GM19328 (cell line): Measurements from ENCODE around the gene SELPLG.
"Not testable (repeated sequence)": the region's sequence is repeated elsewhere in the genome, so short reads cannot be mapped to it uniquely, and the experiment has no call there.

Experiments used
- ATAC-seq: cut with Tn5 transposase; IDR thresholded peaks from one replicate; pipeline ENCODE4 v1.9.1; 2021; ENCODE audit warnings: mild to moderate bottlenecking, moderate library complexity; ENCODE audit not compliant: unreplicated experiment

Gene SELPLG

DNA sequence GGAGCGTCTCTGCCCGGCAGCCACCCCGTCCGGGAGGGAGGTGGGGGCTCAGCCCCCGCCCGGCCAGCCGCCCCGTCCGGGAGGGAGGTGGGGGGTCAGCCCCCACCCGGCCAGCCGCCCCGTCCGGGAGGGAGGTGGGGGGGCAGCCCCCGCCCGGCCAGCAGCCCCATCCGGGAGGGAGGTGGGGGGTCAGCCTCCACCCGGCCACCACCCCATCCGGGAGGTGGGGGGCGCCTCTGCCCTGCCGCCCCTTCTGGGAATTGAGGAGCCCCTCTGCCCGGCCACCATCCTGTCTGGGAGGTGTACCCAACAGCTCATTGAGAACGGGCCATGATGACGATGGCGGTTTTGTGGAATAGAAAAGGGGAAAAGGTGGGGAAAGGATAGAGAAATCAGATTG lies 22.6 kb upstream of the SELPLG start:
- not testable (repeated sequence) for ATAC-seq

DNA sequence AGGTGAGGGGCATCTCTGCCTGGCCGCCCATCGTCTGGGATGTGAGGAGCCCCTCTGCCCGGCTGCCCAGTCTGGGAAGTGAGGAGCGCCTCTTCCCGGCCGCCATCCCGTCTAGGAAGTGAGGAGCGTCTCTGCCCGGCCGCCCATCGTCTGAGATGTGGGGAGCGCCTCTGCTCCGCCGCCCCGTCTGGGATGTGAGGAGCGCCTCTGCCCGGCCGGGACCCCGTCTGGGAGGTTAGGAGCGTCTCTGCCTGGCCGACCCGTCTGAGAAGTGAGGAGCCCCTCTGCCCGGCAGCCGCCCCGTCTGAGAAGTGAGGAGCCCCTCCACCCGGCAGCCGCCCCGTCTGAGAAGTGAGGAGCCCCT lies 22.1 kb upstream of the SELPLG start:
- not testable (repeated sequence) for ATAC-seq

DNA sequence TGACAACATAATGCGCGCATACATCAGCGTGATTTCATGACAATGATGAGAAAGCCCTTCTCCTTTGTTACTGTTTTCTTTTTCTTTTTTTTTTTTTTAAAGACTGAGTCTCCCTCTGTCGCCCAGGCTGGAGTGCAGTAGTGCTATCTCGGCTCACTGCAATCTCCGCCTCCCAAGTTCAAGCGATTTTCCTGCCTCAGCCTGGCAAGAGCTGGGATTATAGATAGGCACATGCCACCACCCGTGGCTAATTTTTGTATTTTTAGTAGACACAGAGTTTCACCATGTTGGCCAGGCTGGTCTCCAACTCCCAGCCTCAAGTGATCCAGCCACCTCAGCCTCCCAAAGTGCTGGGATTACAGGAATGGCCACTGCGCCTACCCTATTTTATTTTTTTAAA lies 20.9 kb upstream of the SELPLG start:
- not testable (repeated sequence) for ATAC-seq

- ATAC-seq, result no peak
These were observed 20.2 kb upstream of the SELPLG start for GRCh38 chr12:108653922-108654321.

DNA sequence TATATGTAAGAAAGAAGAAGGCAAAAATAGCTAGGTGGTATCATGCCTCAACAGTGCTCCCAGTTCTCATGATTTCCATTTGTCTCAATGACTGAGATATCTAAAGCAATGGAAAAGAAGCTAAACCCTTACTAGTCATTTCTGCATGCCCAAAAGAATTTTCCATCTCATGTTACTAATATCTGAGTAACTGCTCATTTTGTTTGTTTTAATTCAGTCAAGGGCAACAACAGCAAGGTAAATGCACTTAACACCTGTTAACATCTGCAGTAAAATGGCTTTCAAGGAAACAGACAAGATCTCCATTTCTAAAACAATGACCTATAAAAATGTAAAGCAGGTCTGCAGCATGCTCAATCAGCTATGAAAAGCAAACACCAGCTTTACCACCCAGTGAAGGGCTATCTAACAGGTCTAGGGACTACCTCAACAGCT lies 19.4 kb upstream of the SELPLG start:
- ATAC-seq, result no peak

DNA sequence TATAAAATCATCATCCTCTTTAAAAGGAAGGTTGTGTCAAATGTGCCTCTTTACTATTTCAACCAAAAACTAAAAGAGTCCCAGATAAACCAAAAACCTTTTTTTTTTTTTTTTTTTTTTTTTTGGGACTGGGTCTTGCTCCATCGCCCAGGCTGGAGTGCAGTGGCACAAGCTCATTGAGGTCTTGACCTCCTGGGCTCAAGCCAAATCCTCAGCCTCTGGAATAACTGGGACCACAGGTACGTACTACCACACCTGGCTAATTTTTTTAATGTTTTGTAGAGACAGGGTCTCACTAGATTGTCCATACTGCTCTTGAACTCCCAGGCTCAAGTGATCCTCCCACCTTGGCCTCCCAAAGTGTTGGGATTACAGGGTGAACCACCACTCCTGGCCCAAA lies 16.4 kb upstream of the SELPLG start:
- no peak for ATAC-seq

- ATAC-seq, result no peak
These were observed 16.0 kb upstream of the SELPLG start for GRCh38 chr12:108649669-108650068.

DNA sequence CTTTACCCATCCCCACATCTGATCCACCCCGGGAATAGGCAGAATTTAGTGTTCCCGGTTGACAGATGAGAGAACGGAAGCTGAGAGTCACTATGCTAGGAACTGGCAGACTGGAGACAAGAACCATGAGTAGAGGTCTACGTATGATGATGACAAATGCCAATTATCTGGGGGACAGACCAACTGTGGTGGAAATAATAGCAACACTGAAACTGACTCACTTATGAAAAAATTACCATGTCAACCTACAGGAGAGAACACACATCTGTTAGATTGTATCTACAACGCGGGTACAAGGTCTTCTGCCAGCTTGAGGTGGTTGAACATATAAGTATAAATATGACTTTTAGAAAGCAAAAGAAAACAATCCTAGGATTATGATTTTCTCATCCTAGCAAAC lies 15.4 kb upstream of the SELPLG start:
- ATAC-seq, result no peak

DNA sequence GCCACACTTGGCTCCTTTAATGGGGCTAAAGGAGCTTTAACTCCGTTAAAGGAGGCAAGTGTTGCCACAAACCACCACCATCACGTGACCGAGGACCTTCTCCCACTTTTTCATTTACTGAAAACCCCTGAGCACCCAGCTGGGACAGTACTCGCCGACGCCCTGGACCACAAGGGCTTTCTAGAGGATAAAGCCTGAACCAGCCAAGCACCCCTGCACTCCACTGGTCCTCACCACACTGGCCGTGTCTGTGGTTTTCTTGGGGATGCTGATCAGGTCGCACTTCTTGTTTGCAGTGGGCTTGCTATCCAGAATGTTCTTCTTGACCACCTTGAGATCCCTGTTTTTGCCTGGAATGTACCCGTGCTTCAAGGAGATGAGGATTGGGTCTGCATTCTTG lies 14.7 kb upstream of the SELPLG start:
- ATAC-seq, result no peak

- ATAC-seq, result no peak
These were observed 14.0 kb upstream of the SELPLG start for GRCh38 chr12:108647585-108648287.

GRCh38 chr12:108646600-108647579 lies 13.2 kb upstream of the SELPLG start:
- ATAC-seq, result no peak

GRCh38 chr12:108645686-108646599 lies 12.2 kb upstream of the SELPLG start:
- no peak for ATAC-seq

- no peak for ATAC-seq
These were observed 11.1 kb upstream of the SELPLG start for GRCh38 chr12:108644811-108645120.

GRCh38 chr12:108643941-108644810 lies 10.5 kb upstream of the SELPLG start:
- ATAC-seq, result no peak

- no peak for ATAC-seq
These were observed 9.4 kb upstream of the SELPLG start for GRCh38 chr12:108642899-108643654.

DNA sequence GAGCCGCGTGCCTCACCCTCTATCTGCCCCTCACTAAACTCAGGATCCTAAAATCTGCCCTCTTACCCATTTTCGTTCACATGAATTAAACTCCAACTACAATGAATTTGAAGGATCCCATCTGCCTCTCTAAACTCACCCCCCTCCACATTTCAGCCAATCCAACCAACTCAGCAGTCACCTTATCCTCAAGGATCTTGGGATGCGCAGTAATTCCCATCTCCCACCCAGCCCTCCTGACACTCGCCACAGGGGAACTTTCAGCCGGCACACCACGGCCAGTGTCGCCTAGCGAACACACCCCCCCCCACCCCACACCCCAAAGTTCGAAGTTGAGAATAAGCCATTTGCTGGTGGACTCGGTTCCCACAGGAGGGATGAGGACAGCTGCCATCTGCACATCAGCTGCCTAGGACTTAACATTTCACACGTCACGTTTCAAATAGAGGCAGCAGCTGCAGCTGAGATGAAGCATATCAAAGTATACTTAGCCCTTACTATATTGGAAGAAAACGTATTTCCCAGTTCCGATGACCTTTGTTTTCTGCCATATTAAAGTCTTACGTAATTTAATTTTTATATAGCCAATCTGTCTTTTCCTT lies 8.7 kb upstream of the SELPLG start:
- no peak for ATAC-seq

- no peak for ATAC-seq
These were observed 8.0 kb upstream of the SELPLG start for GRCh38 chr12:108641446-108642268.

- ATAC-seq, result no peak
These were observed 7.2 kb upstream of the SELPLG start for GRCh38 chr12:108640802-108641445.
